GM19395 (cell line): Measurements from ENCODE around the gene WASHC4.

ENCODE experiments used
- ATAC-seq: cut with Tn5 transposase; IDR thresholded peaks from one replicate; pipeline ENCODE4 v1.9.1; 2021; ENCODE audit warnings: mild to moderate bottlenecking, moderate library complexity; ENCODE audit not compliant: unreplicated experiment

Gene WASHC4

DNA sequence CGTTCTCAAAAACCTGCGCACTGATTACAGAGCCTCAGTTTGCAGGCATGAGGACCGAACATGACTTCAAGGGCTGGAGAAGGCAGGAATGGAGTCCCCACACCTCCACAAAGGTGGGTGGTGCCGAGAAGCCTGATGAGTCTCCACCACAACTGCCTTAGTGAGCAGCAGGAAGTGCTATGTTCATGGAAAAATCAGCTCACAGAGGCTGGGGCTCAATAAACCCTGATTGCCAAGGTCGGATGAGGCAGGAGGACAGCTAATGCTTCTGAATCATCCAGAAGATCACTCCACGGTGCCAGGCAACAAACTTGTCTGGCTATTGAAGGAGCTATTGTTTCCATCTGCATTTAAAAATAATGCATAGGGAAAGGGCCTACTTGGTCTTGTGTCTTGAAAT lies 97.4 kb downstream of the WASHC4 start:
- ATAC-seq, result no peak

DNA sequence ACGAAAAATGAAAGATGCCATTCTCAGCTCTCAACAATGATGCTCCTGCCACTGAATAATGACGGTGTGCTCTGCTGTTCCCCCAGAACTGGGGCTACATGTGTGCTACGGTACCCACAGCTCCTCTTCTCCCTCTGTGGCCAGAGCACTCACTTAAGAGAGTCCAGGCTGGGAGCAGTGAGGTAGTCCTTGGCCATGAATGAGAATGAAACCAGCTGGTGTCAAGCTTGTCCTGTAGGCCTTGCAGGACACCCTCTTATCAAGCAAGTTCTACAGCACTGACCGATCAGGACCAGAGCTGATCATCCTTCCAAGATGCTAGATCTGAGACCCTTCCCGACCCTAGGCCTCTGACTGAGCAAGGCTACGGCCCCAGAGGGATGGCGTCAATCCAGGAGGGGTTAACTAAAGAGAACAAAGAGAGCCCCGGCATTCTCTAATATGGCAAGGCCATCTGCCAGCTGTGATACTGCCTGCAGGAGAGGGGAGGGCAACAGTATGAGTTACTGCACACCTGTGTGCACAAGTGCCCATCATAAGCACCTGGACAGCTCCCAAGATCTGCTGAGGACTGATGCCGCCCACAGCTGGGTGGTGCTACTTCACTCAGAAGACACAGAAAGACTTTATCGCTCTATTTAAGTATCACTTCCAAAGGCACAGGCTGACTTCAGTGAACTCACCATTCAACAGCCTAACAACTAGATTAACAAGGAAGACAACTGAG lies 98.0 kb downstream of the WASHC4 start:
- no peak for ATAC-seq

DNA sequence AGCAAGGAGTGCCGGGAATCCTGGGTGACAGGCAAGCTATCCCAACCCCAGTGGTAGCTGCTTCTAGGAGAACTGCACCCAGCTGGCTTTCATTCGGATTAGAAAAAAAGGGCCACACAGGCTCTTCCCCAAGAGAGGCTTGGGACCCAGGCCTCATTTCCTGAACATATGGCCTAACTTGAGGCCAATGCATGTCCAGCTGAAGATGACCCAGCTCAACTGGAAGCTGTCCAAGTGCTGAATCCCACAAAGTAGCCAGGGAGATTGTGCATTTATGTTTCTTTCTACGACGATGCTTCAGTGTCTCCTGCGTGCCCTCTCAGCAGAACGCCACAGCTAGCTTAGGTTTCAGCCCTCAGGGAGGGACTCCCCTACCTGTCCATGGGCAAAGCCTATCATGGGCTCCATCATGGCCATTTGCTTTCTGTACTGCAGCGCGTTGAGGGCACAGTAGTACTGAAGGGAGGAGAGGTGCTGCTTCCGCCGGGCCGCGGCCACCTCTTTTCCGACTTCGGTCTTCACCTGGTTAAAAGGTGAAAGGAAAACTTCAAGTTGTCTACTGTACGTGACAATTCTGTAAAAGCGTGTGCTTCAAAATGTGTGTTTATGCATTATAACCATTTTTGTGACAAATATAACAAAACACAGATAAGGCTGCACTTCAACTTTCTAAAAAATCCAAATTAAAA lies 99.3 kb downstream of the WASHC4 start:
- no peak for ATAC-seq

DNA sequence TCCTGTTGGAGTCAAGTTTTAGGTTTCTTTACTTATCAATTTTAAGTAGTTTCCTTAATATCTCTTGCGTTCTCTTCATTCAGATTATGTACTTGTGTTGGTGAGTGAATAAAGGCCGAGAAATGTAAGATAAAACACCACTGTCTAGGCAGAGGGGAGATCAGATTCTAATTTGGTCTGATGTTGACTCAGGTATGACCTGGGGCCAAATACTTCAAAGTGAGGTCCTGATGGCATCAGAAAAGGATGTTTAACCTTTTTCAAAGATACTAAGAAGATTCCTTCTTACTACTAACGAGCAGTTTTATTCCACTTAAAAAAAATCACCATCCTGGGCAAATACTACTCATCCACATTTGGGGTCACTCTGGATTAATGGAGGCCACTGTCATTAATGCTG lies 101.6 kb downstream of the WASHC4 start:
- ATAC-seq, result no peak

DNA sequence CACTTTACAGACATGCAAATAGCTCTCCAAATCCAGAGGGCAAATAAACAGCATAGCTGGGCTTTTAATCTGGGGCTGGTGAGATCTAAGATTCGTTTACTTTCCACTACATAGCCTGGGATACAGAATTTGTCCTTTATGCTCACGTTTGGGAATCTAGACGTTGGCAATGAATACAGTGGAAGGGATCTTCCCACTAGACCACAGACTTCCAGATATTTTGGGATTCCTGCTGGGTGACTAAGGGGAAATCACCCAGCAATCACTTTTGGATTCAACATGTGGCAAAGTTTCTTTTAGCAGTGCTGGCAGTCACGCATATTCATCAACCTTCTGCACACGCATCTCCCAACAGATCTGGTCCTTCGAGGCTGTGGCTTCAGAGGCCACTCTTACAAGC lies 104.9 kb downstream of the WASHC4 start:
- no peak for ATAC-seq

DNA sequence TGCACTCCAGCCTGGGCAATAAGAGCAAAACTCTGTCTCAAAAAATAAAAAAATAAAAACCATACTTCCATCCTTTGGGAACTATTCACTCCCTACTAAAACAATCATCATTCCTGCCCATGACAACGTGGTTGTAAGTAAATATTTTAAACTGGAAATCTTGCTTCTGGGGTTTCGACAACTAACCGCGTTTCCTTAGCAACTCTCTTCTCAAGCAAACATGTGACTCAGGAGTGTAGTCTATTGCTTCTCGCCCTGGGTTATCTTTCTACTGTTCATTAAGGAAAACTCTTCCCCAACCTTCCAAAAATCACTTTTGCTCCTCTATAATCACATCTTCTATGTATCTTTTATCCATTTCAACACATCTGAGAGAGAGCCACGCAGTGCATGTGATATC lies 106.6 kb downstream of the WASHC4 start:
- ATAC-seq, result no peak

DNA sequence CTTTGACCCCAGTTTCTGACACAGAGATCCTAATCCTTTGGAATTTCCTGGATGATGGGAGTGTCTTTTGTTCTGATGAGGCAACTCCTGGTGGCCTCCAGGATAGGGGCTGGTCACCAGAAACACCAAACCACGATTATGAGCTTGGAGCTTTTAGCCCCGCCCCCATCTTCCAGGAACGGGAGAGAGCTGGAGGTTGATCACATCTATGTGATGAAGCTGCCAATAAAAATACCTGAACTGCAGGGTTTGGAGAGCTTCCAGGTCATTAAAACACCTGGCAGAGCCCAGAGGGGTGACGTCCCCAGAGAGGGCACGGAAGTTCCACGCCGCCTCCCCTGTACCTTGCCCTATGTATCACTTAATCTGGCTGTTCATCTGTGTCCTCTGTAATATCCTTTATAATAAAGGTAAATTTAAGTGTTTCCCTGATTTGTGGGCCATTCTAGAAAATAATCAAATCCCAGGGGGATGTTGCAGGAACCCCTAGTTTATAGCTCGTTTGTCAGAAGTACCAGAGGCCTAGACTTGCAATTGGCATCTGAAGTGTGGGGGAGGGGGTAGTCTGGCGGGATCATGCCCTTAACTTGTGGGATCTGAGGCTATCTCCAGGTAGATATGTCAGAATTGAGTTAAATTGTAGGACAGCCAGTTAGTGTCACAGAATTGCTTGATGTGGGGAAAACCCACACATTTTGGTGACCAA lies 107.3 kb downstream of the WASHC4 start:
- ATAC-seq, result no peak

DNA sequence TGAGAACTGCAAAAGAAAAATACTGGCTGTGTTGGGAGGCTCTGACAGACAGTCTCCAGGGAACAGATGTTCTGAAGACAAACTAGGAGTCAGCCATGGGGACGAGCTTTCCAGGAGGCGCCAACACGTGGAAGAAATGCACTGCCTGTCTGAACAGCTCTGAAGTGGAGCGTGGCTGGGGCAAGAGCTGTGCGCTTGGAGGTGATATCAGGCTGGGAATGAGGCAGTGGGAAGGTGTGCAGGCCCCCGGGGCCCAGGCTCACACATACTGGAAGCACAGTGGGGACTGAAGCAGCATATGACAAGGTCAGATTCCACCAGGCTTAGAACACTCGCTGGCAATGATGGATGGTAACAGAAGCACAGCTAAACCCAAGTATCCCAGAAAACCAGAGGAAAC lies 110.9 kb downstream of the WASHC4 start:
- no peak for ATAC-seq
